WTC11 (cell line): ENCODE results near the gene PCDH1.

Experiments used
- CTCF ChIP-seq: fragments of 200-600 bp; IDR thresholded peaks from 2 replicates; pipeline ENCODE4 v1.8.0; 2022; ENCODE audit warnings: antibody characterized with exemption
- HMGXB4 ChIP-seq: sonication (generic); formaldehyde crosslinking; IDR thresholded peaks from 2 replicates; pipeline ENCODE4 v1.8.1; 2023; ENCODE audit warnings: mild to moderate bottlenecking, moderate library complexity, missing genetic modification reagents
- JUN ChIP-seq: sonication (generic); formaldehyde crosslinking; IDR thresholded peaks from 2 replicates; pipeline ENCODE4 v1.8.0; 2023; ENCODE audit warnings: mild to moderate bottlenecking, missing genetic modification reagents
- NFE2L1 ChIP-seq: sonication (generic); formaldehyde crosslinking; IDR thresholded peaks from 2 replicates; pipeline ENCODE4 v1.8.1; 2023; ENCODE audit warnings: missing genetic modification reagents
- NR1H2 ChIP-seq: sonication (generic); formaldehyde crosslinking; IDR thresholded peaks from 2 replicates; pipeline ENCODE4 v1.9.0; 2021; ENCODE audit warnings: mild to moderate bottlenecking, moderate library complexity, missing genetic modification reagents
- PRRX2 ChIP-seq: fragments of 250-450 bp; sonication (Bioruptor Pico); IDR thresholded peaks from 2 replicates; pipeline ENCODE4 v1.8.0; 2021; ENCODE audit warnings: mild to moderate bottlenecking
- SOX15 ChIP-seq: fragments of 250-450 bp; sonication (Bioruptor Pico); IDR thresholded peaks from 2 replicates; pipeline ENCODE4 v1.9.0; 2021; ENCODE audit warnings: mild to moderate bottlenecking
- TEAD4 ChIP-seq: sonication (generic); formaldehyde crosslinking; IDR thresholded peaks from 2 replicates; pipeline ENCODE4 v1.8.0; 2022; ENCODE audit warnings: mild to moderate bottlenecking, missing genetic modification reagents
- USF1 ChIP-seq: sonication (generic); formaldehyde crosslinking; IDR thresholded peaks from 2 replicates; pipeline ENCODE4 v1.8.0; 2022; ENCODE audit warnings: mild to moderate bottlenecking, missing genetic modification reagents
- ZNF138 ChIP-seq: sonication (generic); formaldehyde crosslinking; conservative IDR thresholded peaks from 2 replicates; pipeline ENCODE4 v1.8.1; 2022; ENCODE audit warnings: mild to moderate bottlenecking, moderate library complexity, missing genetic modification reagents
- ZNF416 ChIP-seq: fragments of 250-450 bp; sonication (Bioruptor Pico); IDR thresholded peaks from 2 replicates; pipeline ENCODE4 v1.9.0; 2021; ENCODE audit warnings: mild to moderate bottlenecking, inconsistent platforms
- TF ChIP-seq, protein P1 (sequence below): fragments of 250-450 bp; sonication (Bioruptor Pico); IDR thresholded peaks from 2 replicates; pipeline ENCODE4 v2.1.2; 2022; ENCODE audit warnings: mild to moderate bottlenecking, moderate library complexity
- TF ChIP-seq, protein P2 (sequence below): sonication (generic); formaldehyde crosslinking; IDR thresholded peaks from 2 replicates; pipeline ENCODE4 v1.8.1; 2023; ENCODE audit warnings: mild to moderate bottlenecking, missing genetic modification reagents, moderate library complexity
- TF ChIP-seq, protein P3 (sequence below): sonication (generic); formaldehyde crosslinking; IDR thresholded peaks from 2 replicates; pipeline ENCODE4 v1.8.0; 2022; ENCODE audit warnings: mild to moderate bottlenecking, missing genetic modification reagents

- no peak for TF ChIP-seq ZNF138 (CRISPR knock-in tag)
- no peak for TF ChIP-seq NFE2L1
- TF ChIP-seq JUN (CRISPR knock-in tag) = no peak
- no peak for TF ChIP-seq NR1H2
- TF ChIP-seq, protein P1, sequence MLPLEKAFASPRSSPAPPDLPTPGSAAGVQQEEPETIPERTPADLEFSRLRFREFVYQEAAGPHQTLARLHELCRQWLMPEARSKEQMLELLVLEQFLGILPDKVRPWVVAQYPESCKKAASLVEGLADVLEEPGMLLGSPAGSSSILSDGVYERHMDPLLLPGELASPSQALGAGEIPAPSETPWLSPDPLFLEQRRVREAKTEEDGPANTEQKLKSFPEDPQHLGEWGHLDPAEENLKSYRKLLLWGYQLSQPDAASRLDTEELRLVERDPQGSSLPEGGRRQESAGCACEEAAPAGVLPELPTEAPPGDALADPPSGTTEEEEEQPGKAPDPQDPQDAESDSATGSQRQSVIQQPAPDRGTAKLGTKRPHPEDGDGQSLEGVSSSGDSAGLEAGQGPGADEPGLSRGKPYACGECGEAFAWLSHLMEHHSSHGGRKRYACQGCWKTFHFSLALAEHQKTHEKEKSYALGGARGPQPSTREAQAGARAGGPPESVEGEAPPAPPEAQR (CRISPR knock-in tag) = no peak
- TF ChIP-seq CTCF = no peak
- TF ChIP-seq USF1 (CRISPR knock-in tag) = no peak
- TF ChIP-seq HMGXB4 (CRISPR knock-in tag) = no peak
- TF ChIP-seq ZNF416 (CRISPR knock-in tag) = no peak
- TF ChIP-seq PRRX2 (CRISPR knock-in tag) = no peak
- TF ChIP-seq TEAD4 (CRISPR knock-in tag) = no peak
- TF ChIP-seq, protein P2, sequence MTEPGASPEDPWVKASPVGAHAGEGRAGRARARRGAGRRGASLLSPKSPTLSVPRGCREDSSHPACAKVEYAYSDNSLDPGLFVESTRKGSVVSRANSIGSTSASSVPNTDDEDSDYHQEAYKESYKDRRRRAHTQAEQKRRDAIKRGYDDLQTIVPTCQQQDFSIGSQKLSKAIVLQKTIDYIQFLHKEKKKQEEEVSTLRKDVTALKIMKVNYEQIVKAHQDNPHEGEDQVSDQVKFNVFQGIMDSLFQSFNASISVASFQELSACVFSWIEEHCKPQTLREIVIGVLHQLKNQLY = no peak
- no peak for TF ChIP-seq SOX15
- TF ChIP-seq, protein P3, sequence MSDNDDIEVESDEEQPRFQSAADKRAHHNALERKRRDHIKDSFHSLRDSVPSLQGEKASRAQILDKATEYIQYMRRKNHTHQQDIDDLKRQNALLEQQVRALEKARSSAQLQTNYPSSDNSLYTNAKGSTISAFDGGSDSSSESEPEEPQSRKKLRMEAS (CRISPR knock-in tag) = no peak
Observed at GRCh38 chr5:141817631-141818030, 60.6 kb downstream of the PCDH1 start.
